GM12878 (cell line): ENCODE data around the gene HIVEP2. TPM values are rescaled to one million over a fixed set of nuclear protein-coding genes. Genes with fewer than 3 reads are reported as not detected.

Experiments used
- BACH1 ChIP-seq: fragments of 450-650 bp; IDR thresholded peaks from 2 replicates; pipeline ENCODE4 v1.6.1; 2017; ENCODE audit warnings: mild to moderate bottlenecking, borderline replicate concordance
- CBX5 ChIP-seq: sonication (generic); IDR thresholded peaks from 2 replicates; pipeline ENCODE4 v1.6.1; 2016; ENCODE audit warnings: low read depth, moderate library complexity, mild to moderate bottlenecking, inconsistent platforms
- CHD2 ChIP-seq: IDR thresholded peaks from 2 replicates; pipeline ENCODE4 v1.6.1; 2011; ENCODE audit warnings: low read depth, low read length, improper control_type of control experiment, borderline replicate concordance
- CHD4 ChIP-seq: fragments of 200-600 bp; sonication (generic); IDR thresholded peaks from 2 replicates; pipeline ENCODE4 v1.6.1; 2016; ENCODE audit warnings: mild to moderate bottlenecking
- ETV6 ChIP-seq, 2 experiments: fragments of 450-650 bp in 1 of 2; IDR thresholded peaks in 1 of 2; conservative IDR thresholded peaks in 1 of 2; 2 replicates each; pipeline ENCODE4 v1.6.1; 2014; ENCODE audit warnings: antibody characterized with exemption in 1 of 2, borderline replicate concordance in 1 of 2, low read depth in 1 of 2, mild to moderate bottlenecking in 1 of 2, moderate library complexity in 1 of 2
- LARP7 ChIP-seq: fragments of 450-650 bp; IDR thresholded peaks from 2 replicates; pipeline ENCODE4 v1.6.1; 2017; ENCODE audit warnings: mild to moderate bottlenecking
- MEF2B ChIP-seq: fragments of 450-650 bp; IDR thresholded peaks from 2 replicates; pipeline ENCODE4 v1.6.1; 2018; ENCODE audit warnings: mild to moderate bottlenecking, moderate library complexity; ENCODE audit not compliant: partially characterized antibody, poor library complexity, severe bottlenecking
- MYC ChIP-seq: IDR thresholded peaks from 2 replicates; pipeline ENCODE4 v1.6.1; 2011; ENCODE audit warnings: mild to moderate bottlenecking, low read length, moderate library complexity, inconsistent platforms; ENCODE audit not compliant: insufficient read depth, insufficient replicate concordance, insufficient read length, severe bottlenecking
- PML ChIP-seq: IDR thresholded peaks from 2 replicates; pipeline ENCODE4 v1.6.1; 2012; ENCODE audit warnings: low read length, inconsistent platforms
- POLR2A ChIP-seq: IDR thresholded peaks from 2 replicates; pipeline ENCODE4 v1.6.1; 2011; ENCODE audit warnings: low read depth, mild to moderate bottlenecking, low read length
- SMAD5 ChIP-seq: IDR thresholded peaks from 2 replicates; pipeline ENCODE4 v1.6.1; 2016; ENCODE audit warnings: antibody characterized with exemption, low read depth
- TCF7 ChIP-seq: IDR thresholded peaks from 2 replicates; pipeline ENCODE4 v1.6.1; 2014; ENCODE audit warnings: antibody characterized with exemption, borderline replicate concordance
- ZNF207 ChIP-seq: fragments of 450-650 bp; IDR thresholded peaks from 2 replicates; pipeline ENCODE4 v1.6.1; 2014; ENCODE audit warnings: antibody characterized with exemption, mild to moderate bottlenecking, borderline replicate concordance
- ZNF622 ChIP-seq: fragments of 450-650 bp; IDR thresholded peaks from 2 replicates; pipeline ENCODE4 v1.6.1; 2017; ENCODE audit warnings: mild to moderate bottlenecking, inconsistent platforms
- ZSCAN29 ChIP-seq: fragments of 450-650 bp; IDR thresholded peaks from 2 replicates; pipeline ENCODE4 v1.6.1; 2017; ENCODE audit warnings: mild to moderate bottlenecking, moderate library complexity
- polyA plus RNA-seq, 11 experiments: library from polyadenylated mRNA; depleted of rRNA in 4 of 11; unstranded in 6 of 11; stranded (reverse) in 5 of 11; fragments of >200 nt; fragmentation: Nextera tagmentation in 4 of 11; fragmentation: Illumina TruSeq in 1 of 11; extraction: Ambion mirVana in 4 of 11; extraction: Trizol in 1 of 11; gene quantifications; 1 replicate in 1 of 11; 2 replicates in 10 of 11; pipeline versions ENCODE4 v1.2.1 to v1.2.3, GENCODE V29; 2011 to 2016; ENCODE audit warnings: inconsistent platforms in 2 of 11, missing spikeins in 2 of 11, low read depth in 1 of 11
- total RNA-seq, 4 experiments: library from RNA; depleted of rRNA in 3 of 4; stranded (reverse); fragments of >200 nt in 3 of 4; fragmentation: Illumina TruSeq in 1 of 4; extraction: Trizol in 1 of 4; gene quantifications; 2 replicates each; pipeline versions ENCODE4 v1.2.1 to v1.2.3, GENCODE V29; 2013 to 2021
- TF ChIP-seq, protein P1 (sequence below): IDR thresholded peaks from 2 replicates; pipeline ENCODE4 v1.6.1; 2011; ENCODE audit warnings: borderline replicate concordance, low read depth, mild to moderate bottlenecking, moderate library complexity, low read length; ENCODE audit not compliant: insufficient read depth, poor library complexity, severe bottlenecking
- TF ChIP-seq, protein P2 (sequence below): fragments of 150-350 bp; IDR thresholded peaks from 2 replicates; pipeline ENCODE4 v1.6.1; 2014; ENCODE audit warnings: mild to moderate bottlenecking, low read depth, low read length
- TF ChIP-seq, protein P3 (sequence below): IDR thresholded peaks from 2 replicates; pipeline ENCODE4 v1.6.1; 2012; ENCODE audit warnings: low read depth, low read length, improper control_type of control experiment
- TF ChIP-seq, protein P4 (sequence below): IDR thresholded peaks from 2 replicates; pipeline ENCODE4 v1.6.1; 2012; ENCODE audit warnings: low read depth, low read length, improper control_type of control experiment
- TF ChIP-seq, protein P5 (sequence below): fragments of 450-650 bp; IDR thresholded peaks from 2 replicates; pipeline ENCODE4 v1.6.1; 2017; ENCODE audit warnings: antibody characterized with exemption, mild to moderate bottlenecking, moderate library complexity
- TF ChIP-seq, protein P6 (sequence below), 3 experiments: IDR thresholded peaks in 2 of 3; conservative IDR thresholded peaks in 1 of 3; 2 replicates each; pipeline ENCODE4 v1.5.1; 2011; ENCODE audit warnings: low read depth in 3 of 3, low read length in 3 of 3, mild to moderate bottlenecking in 3 of 3, control low read depth in 2 of 3, moderate library complexity in 2 of 3, inconsistent platforms in 1 of 3, mixed read lengths in 1 of 3; ENCODE audit not compliant: control insufficient read depth in 2 of 3, insufficient read depth in 1 of 3; ENCODE audit errors: extremely low read depth in 1 of 3

The HIVEP2 gene
- total and polyA plus RNA-seq, 10 of the 15 experiments (the other 5 are each of a cell fraction or from before 2014, with no cell fraction given), result 1.2 to 15.7 (median 10.2) TPM

DNA sequence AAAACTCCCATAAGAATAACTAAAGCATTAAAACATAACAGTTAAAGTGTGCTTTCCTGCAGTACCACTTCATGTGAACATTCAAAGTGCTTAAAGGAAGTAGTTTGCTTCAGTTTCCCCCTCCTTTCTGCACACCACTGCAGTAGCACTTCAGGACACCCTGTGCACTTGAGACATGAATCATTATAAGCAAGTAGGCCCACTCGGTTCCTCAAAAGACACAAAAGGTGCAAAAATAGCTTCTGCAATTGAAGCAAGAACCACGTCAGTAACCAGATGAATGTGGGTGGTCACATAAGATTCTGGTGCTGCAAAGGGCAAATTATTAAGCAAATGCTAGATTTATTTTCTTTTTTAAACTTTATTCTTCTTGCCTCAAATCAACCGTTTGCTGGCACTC lies 160.6 kb downstream of the HIVEP2 start (continued):
- TF ChIP-seq ZSCAN29 (no peak), ZNF622 (no peak), SMAD5 (no peak), TCF7 (peak; percentile 36; the same call in 1 of the 2 replicates), LARP7 (no peak), CHD2 (peak; percentile 71; the same call in 1 of the 2 replicates), MEF2B (peak; percentile 97), CHD4 (no peak), BACH1 (peak; percentile 79; the same call in 1 of the 2 replicates), CBX5 (0 out of 2 replicates have a peak, but pooled peaks have one; percentile 81), ZNF207 (no peak), POLR2A (no peak), ETV6 (conservative IDR thresholded peaks at IDR 0.05 in 1 of 2, IDR thresholded peaks at IDR 0.05 in 1 of 2; ENCODE audit: borderline replicate concordance in 1 of 2, low read depth in 1 of 2) (peak in 1 of 2 experiments; percentile 93; a peak in 2 of 4 replicates), PML (peak; percentile 55; the same call in 1 of the 2 replicates), MYC (no peak)
- TF ChIP-seq, protein P1, sequence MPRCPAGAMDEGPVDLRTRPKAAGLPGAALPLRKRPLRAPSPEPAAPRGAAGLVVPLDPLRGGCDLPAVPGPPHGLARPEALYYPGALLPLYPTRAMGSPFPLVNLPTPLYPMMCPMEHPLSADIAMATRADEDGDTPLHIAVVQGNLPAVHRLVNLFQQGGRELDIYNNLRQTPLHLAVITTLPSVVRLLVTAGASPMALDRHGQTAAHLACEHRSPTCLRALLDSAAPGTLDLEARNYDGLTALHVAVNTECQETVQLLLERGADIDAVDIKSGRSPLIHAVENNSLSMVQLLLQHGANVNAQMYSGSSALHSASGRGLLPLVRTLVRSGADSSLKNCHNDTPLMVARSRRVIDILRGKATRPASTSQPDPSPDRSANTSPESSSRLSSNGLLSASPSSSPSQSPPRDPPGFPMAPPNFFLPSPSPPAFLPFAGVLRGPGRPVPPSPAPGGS, result peak; percentile 60
- TF ChIP-seq, protein P2, sequence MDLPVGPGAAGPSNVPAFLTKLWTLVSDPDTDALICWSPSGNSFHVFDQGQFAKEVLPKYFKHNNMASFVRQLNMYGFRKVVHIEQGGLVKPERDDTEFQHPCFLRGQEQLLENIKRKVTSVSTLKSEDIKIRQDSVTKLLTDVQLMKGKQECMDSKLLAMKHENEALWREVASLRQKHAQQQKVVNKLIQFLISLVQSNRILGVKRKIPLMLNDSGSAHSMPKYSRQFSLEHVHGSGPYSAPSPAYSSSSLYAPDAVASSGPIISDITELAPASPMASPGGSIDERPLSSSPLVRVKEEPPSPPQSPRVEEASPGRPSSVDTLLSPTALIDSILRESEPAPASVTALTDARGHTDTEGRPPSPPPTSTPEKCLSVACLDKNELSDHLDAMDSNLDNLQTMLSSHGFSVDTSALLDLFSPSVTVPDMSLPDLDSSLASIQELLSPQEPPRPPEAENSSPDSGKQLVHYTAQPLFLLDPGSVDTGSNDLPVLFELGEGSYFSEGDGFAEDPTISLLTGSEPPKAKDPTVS, result no peak
- TF ChIP-seq, protein P3, sequence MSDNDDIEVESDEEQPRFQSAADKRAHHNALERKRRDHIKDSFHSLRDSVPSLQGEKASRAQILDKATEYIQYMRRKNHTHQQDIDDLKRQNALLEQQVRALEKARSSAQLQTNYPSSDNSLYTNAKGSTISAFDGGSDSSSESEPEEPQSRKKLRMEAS, result peak; percentile 27; the same call in 1 of the 2 replicates
- TF ChIP-seq, protein P4, sequence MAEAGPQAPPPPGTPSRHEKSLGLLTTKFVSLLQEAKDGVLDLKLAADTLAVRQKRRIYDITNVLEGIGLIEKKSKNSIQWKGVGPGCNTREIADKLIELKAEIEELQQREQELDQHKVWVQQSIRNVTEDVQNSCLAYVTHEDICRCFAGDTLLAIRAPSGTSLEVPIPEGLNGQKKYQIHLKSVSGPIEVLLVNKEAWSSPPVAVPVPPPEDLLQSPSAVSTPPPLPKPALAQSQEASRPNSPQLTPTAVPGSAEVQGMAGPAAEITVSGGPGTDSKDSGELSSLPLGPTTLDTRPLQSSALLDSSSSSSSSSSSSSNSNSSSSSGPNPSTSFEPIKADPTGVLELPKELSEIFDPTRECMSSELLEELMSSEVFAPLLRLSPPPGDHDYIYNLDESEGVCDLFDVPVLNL, result no peak
- TF ChIP-seq, protein P5, sequence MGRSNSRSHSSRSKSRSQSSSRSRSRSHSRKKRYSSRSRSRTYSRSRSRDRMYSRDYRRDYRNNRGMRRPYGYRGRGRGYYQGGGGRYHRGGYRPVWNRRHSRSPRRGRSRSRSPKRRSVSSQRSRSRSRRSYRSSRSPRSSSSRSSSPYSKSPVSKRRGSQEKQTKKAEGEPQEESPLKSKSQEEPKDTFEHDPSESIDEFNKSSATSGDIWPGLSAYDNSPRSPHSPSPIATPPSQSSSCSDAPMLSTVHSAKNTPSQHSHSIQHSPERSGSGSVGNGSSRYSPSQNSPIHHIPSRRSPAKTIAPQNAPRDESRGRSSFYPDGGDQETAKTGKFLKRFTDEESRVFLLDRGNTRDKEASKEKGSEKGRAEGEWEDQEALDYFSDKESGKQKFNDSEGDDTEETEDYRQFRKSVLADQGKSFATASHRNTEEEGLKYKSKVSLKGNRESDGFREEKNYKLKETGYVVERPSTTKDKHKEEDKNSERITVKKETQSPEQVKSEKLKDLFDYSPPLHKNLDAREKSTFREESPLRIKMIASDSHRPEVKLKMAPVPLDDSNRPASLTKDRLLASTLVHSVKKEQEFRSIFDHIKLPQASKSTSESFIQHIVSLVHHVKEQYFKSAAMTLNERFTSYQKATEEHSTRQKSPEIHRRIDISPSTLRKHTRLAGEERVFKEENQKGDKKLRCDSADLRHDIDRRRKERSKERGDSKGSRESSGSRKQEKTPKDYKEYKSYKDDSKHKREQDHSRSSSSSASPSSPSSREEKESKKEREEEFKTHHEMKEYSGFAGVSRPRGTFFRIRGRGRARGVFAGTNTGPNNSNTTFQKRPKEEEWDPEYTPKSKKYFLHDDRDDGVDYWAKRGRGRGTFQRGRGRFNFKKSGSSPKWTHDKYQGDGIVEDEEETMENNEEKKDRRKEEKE, result no peak
- TF ChIP-seq, protein P6, sequence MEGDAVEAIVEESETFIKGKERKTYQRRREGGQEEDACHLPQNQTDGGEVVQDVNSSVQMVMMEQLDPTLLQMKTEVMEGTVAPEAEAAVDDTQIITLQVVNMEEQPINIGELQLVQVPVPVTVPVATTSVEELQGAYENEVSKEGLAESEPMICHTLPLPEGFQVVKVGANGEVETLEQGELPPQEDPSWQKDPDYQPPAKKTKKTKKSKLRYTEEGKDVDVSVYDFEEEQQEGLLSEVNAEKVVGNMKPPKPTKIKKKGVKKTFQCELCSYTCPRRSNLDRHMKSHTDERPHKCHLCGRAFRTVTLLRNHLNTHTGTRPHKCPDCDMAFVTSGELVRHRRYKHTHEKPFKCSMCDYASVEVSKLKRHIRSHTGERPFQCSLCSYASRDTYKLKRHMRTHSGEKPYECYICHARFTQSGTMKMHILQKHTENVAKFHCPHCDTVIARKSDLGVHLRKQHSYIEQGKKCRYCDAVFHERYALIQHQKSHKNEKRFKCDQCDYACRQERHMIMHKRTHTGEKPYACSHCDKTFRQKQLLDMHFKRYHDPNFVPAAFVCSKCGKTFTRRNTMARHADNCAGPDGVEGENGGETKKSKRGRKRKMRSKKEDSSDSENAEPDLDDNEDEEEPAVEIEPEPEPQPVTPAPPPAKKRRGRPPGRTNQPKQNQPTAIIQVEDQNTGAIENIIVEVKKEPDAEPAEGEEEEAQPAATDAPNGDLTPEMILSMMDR (IDR thresholded peaks at IDR 0.05 in 2 of 3, conservative IDR thresholded peaks at IDR 0.05 in 1 of 3; ENCODE audit: control insufficient read depth in 2 of 3, extremely low read depth in 1 of 3, insufficient read depth in 1 of 3, low read depth in 3 of 3, low read length in 3 of 3), result no peak
